SK-N-SH (cell line): ENCODE measurements around the gene CSTF3.

Source experiments
- CTCF ChIP-seq: fragments of 200-600 bp; sonication (generic); IDR thresholded peaks from 2 replicates; pipeline ENCODE4 v1.6.1; 2017; ENCODE audit warnings: antibody characterized with exemption, mild to moderate bottlenecking, moderate library complexity
- ELF1 ChIP-seq: IDR thresholded peaks from 2 replicates; pipeline ENCODE4 v1.4.0; 2012
- JUND ChIP-seq: IDR thresholded peaks from 2 replicates; pipeline ENCODE4 v1.4.0; 2012
- MAX ChIP-seq: IDR thresholded peaks from 2 replicates; pipeline ENCODE4 v1.4.0; 2012; ENCODE audit warnings: low read depth
- POLR2AphosphoS5 ChIP-seq: IDR thresholded peaks from 2 replicates; pipeline ENCODE4 v1.6.1; 2012; ENCODE audit warnings: low read depth, low read length
- RAD21 ChIP-seq: IDR thresholded peaks from 2 replicates; pipeline ENCODE4 v1.6.1; 2012; ENCODE audit warnings: mild to moderate bottlenecking, low read length
- RCOR1 ChIP-seq: fragments of 150-350 bp; IDR thresholded peaks from 2 replicates; pipeline ENCODE4 v1.6.1; 2017; ENCODE audit warnings: antibody characterized with exemption, low read length
- TAF1 ChIP-seq: IDR thresholded peaks from 2 replicates; pipeline ENCODE4 v1.6.1; 2012; ENCODE audit warnings: low read depth, mild to moderate bottlenecking, low read length, moderate library complexity, borderline replicate concordance

GRCh38 chr11:33182246-33182878, 21.1 kb upstream of the CSTF3 start:
- TF ChIP-seq RCOR1 = no peak
- TF ChIP-seq ELF1 = no peak
- TF ChIP-seq RAD21 = no peak
- TF ChIP-seq CTCF = no peak
- TF ChIP-seq TAF1 = no peak
- TF ChIP-seq JUND = no peak
- no peak for TF ChIP-seq POLR2AphosphoS5
- no peak for TF ChIP-seq MAX
